Islet precursor cell (in vitro differentiated cells): ENCODE data around the gene ACTA2.

Experiments
- DNase-seq: peaks from one replicate; pipeline ENCODE4 v3.0.0-alpha.2; 2018

Gene ACTA2

GRCh38 chr10:88952647-88953111, at the start of gene ACTA2:
Gene ACTA2, minus strand, starts transcription at chr10:88952773. Its CDS starts 3,843 bp downstream, at chr10:88948930.
- peak; percentile 70 for DNase-seq

GRCh38 chr10:89001729-89002072, 49.1 kb upstream of the ACTA2 start:
- DNase-seq = peak; percentile 57

- no peak for DNase-seq
Measured at GRCh38 chr10:89001024-89001728, 48.6 kb upstream of the ACTA2 start.

- DNase-seq = no peak
Measured at GRCh38 chr10:88999625-89000024, 47.1 kb upstream of the ACTA2 start.

GRCh38 chr10:88996927-88997326, 44.4 kb upstream of the ACTA2 start:
- DNase-seq = no peak

DNA sequence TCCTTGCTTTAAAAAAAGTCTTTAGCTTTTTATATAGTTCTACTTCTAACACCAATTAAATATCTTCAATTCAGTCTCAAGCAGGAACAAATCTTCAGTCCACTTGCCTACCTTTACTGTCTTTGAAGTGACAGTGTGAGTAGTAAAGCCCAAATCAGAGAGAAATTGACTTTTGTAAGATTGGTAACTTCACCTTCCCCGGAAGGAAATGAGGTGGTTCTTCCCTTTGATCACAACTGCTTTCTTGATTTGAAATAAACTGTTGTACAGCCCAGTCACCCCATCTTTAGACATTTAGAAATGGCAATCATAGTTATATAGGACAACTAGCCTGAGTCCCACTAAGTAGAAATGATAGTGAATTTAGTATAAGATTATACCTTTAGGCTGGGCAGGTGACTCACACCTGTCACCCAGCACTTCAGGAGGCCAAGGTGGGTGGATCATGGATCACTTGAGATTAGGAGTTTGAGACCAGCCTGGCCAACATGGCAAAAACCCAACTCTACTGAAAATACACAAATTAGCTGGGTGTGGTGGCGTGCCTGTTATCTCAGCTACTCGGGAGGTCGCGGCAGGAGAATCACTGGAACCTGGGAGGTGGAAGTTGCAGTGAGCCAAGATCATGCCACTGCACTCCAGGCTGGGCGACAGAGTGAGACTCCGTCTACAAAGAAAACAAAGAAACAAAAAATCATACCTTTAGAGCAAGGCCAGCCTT, 42.7 kb upstream of the ACTA2 start:
- no peak for DNase-seq

DNA sequence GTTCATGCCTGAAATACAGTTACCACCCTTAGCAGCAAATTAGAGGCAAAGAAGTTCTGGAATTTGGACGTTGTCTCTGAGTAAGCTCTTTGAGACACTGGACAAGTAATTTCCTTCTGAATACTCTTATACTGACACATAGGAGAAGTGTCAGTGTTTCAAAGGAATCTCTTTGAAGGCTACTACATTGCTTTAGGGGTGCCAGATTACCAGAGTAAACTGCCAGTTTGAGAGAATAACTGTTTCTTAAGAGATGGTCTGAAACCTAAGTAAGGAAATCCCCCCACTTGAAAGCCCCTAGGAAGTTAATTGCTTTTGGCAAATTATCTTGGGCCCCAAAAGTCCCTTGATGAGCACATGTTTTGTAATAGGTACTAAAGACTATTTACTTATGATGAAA, 41.4 kb upstream of the ACTA2 start:
- no peak for DNase-seq

GRCh38 chr10:88992921-88993524, 40.5 kb upstream of the ACTA2 start:
- DNase-seq = no peak

DNA sequence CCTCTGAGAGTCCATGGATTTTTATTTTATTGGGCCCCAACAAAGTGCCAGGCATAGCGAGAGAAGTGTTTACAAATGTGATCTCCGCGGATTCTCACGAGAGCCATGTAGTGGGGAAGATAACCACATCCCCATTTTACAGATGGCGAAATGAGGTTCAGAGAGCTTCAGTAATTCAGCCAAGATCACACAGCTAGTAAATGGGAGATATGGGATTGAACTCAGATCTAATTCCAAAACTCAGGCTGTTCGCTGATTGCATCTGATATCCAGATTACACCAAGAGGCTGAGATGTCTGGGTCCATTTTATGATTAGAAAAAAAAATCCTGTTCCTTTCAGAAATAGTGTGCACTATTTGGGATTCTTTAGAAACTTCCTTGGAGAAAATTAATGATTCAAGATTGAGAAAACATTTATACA, 39.3 kb upstream of the ACTA2 start:
- DNase-seq = no peak

DNA sequence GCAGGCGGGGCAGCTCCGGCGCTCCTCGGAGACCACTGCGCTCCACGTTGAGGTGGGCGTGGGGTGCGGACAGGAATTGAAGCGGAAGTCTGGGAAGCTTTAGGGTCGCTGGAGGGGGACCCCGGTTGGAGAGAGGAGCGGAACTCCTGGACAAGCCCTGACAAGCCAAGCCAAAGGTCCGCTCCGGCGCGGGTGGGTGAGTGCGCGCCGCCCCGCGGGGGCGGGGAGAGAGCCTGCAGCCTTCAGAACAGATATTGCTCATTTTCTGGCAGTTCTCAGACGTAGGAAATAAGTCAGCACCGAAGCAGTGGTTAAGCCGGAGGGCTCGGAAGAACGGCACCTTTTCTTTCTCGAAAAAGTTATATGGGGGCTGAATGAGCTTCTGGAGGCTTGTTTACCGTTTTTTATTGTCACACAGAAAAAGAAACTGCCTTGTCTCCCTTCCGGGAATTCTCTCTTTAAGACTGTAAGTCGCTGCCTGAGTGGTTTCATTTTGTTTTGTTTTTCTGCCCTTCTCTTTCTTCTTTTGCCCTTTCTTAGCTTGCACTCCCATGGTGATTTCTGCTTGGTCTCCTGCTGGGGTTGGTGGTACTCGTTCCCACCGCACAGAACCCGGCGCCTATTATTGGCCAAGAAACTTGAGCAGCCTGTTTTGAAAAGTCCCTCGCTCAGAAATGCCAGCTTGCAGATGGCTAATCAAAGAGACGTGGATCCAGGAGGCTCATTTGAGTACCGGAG, 38.8 kb upstream of the ACTA2 start:
- peak; percentile 80 for DNase-seq

DNA sequence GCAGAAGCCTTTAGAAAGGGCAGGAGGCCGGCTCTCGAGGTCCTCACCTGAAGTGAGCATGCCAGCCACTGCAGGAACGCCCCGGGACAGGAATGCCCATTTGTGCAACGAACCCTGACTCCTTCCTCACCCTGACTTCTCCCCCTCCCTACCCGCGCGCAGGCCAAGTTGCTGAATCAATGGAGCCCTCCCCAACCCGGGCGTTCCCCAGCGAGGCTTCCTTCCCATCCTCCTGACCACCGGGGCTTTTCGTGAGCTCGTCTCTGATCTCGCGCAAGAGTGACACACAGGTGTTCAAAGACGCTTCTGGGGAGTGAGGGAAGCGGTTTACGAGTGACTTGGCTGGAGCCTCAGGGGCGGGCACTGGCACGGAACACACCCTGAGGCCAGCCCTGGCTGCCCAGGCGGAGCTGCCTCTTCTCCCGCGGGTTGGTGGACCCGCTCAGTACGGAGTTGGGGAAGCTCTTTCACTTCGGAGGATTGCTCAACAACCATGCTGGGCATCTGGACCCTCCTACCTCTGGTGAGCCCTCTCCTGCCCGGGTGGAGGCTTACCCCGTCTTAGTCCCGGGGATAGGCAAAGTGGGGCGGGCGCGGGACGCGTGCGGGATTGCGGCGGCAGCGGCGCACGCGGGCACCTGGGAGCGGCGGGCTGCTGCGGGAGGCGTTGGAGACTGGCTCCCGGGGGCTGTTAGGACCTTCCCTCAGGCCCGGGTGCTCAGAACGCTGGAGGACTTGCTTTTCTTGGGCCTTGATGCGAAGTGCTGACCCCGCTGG, 38.0 kb upstream of the ACTA2 start, which contains the start of gene FAS:
Gene FAS (plus strand): TSS at position 415 of the 777 bp plus-strand sequence. CDS start 79 bp downstream, at position 494.
- DNase-seq = peak; percentile 77

DNA sequence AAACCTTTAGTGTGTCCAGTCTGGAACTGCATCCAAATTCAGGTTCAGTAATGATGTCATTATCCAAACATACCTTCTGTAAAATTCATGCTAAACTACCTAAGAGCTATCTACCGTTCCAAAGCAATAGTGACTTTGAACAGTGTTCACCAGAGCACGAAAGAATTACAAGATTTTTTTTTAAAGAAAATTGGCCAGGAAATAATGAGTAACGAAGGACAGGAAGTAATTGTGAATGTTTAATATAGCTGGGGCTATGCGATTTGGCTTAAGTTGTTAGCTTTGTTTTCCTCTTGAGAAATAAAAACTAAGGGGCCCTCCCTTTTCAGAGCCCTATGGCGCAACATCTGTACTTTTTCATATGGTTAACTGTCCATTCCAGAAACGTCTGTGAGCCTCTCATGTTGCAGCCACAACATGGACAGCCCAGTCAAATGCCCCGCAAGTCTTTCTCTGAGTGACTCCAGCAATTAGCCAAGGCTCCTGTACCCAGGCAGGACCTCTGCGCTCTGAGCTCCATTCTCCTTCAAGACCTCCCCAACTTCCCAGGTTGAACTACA, 37.3 kb upstream of the ACTA2 start:
- DNase-seq = no peak

DNA sequence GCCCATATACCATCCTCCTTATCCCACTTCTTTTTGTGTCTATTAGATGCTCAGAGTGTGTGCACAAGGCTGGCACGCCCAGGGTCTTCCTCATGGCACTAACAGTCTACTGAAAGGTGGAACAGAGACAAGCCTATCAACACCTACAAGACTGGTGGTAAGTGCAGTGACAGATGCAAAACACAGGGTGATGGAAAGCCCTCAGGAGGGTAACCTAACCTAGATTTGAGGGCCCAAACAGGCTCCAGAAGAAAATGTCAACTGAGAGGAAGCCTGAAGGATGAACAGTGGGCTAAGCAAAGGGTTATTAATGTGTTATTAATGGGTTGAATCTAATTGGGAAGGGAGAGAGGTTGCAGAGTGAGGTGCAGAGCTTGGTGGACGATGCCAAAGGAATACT, 36.9 kb upstream of the ACTA2 start:
- no peak for DNase-seq

DNA sequence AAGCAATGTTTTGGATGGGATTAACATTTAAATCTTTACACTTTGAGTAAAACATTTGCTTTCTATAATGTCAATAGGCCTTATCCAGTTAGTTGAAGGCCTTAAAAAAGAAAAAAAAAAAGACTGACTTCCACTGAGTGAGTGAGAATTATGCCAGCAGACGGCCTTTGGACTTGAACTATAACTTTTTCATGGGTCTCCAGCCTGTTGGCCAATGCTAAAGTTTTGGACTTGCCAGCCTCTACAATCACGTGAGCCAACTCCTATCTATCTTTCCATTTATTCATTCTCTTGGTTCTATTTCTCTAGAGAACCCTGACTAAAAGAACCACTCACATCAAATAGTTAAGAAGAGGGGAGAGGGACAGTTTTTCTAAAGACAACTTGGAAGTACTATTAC, 35.3 kb upstream of the ACTA2 start:
- DNase-seq = no peak

DNA sequence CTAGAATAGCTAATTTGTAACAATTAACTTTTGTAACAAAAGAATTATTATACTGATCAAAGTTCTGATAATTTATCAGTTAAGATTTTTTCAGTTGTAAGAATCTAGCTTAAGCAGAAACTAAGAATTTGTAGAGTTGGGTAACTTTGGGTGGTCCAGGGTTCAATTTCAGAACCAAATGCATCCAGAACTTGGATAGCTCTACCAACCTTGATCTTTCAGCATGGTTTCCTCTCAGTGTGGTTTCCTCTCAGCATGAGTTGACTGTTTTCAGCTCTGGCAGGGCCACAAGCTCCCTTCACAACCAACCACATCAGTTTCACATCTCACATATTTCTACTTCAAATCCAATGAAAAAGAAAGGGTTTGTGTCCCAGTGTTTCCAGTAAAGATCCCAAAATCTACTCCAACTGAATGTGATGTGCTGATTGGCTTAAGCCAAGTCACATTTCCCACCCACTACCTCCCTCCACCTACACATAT, 34.7 kb upstream of the ACTA2 start:
- DNase-seq = no peak

- DNase-seq = no peak
Measured at GRCh38 chr10:88986549-88987242, 34.1 kb upstream of the ACTA2 start.

GRCh38 chr10:88984525-88984924, 32.0 kb upstream of the ACTA2 start:
- no peak for DNase-seq

GRCh38 chr10:88983939-88984338, 31.4 kb upstream of the ACTA2 start:
- no peak for DNase-seq

GRCh38 chr10:88983206-88983605, 30.6 kb upstream of the ACTA2 start:
- DNase-seq = no peak

GRCh38 chr10:88982366-88982765, 29.8 kb upstream of the ACTA2 start:
- no peak for DNase-seq

DNA sequence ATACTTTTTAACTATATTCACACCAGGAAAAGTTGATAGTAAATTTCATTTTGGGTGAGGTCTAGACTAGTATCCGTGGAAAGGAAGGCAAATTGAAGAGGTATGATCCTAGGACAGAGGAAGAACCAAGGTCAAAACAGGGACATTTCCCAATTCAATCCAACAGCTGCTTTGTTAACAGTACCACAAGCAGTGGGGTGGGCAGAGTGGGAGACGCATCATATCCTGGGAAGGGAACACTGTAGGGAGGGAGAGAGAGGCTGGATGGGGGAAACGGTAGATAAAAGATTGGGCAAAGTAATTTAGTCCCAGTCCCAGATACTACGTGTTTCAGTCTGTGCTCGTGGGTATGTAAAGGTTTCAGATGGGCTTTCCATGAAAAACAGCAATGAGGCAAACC, 28.9 kb upstream of the ACTA2 start:
- no peak for DNase-seq
